Smooth muscle cell (in vitro differentiated cells): ENCODE data around the gene TRERF1. TPM values are rescaled to one million over a fixed set of nuclear protein-coding genes. Genes with fewer than 3 reads are reported as not detected.

ENCODE experiments used
- DNase-seq: peaks from one replicate; lab custom pipeline; 2025; ENCODE audit not compliant: unreplicated experiment; lab: John Stamatoyannopoulos, UW
- H2AFZ ChIP-seq: fragments of 200-600 bp; sonication (generic); 2 replicates; pipeline ENCODE4 v1.6.0; 2016; ENCODE audit warnings: antibody characterized with exemption, low read depth, mild to moderate bottlenecking
- H3F3A ChIP-seq: fragments of 200-600 bp; sonication (generic); 2 replicates; pipeline ENCODE4 v1.6.0; 2017; ENCODE audit warnings: antibody characterized with exemption, low read depth
- H3K27ac ChIP-seq: fragments of 200-600 bp; sonication (generic); 2 replicates; pipeline ENCODE4 v1.5.1; 2016; ENCODE audit warnings: low read depth, mild to moderate bottlenecking
- H3K27me3 ChIP-seq: fragments of 200-600 bp; sonication (generic); 2 replicates; pipeline ENCODE4 v1.6.1; 2016; ENCODE audit warnings: low read depth, mild to moderate bottlenecking
- H3K36me3 ChIP-seq: fragments of 200-600 bp; sonication (generic); 2 replicates; pipeline ENCODE4 v1.5.1; 2016; ENCODE audit warnings: low read depth
- H3K4me1 ChIP-seq: fragments of 200-600 bp; sonication (generic); 2 replicates; pipeline ENCODE4 v1.5.1; 2016; ENCODE audit warnings: low read depth
- H3K4me2 ChIP-seq: fragments of 200-600 bp; sonication (generic); 2 replicates; pipeline ENCODE4 v1.6.0; 2016; ENCODE audit warnings: mild to moderate bottlenecking
- H3K4me3 ChIP-seq: fragments of 200-600 bp; sonication (generic); 2 replicates; pipeline ENCODE4 v1.5.1; 2016; ENCODE audit warnings: mild to moderate bottlenecking
- H3K79me2 ChIP-seq: fragments of 200-600 bp; sonication (generic); 2 replicates; pipeline ENCODE4 v1.6.0; 2016; ENCODE audit warnings: low read depth, mild to moderate bottlenecking
- H3K9ac ChIP-seq: fragments of 200-600 bp; sonication (generic); 2 replicates; pipeline ENCODE4 v1.6.0; 2016; ENCODE audit warnings: low read depth
- H3K9me3 ChIP-seq: fragments of 200-600 bp; sonication (generic); replicated peaks from 2 replicates; pipeline ENCODE4 v1.5.1; 2016; ENCODE audit warnings: low read depth
- H4K20me1 ChIP-seq: fragments of 200-600 bp; sonication (generic); 2 replicates; pipeline ENCODE4 v1.6.0; 2016; ENCODE audit warnings: low read depth
- CTCF ChIP-seq: fragments of 200-600 bp; sonication (generic); IDR thresholded peaks from 2 replicates; pipeline ENCODE4 v1.5.1; 2017; ENCODE audit warnings: borderline replicate concordance, mild to moderate bottlenecking, antibody characterized with exemption; ENCODE audit not compliant: insufficient read depth, poor library complexity, severe bottlenecking
- WGBS: methylation state at CpG from one replicate; pipeline ENCODE4 v1.1.7; 2016; ENCODE audit warnings: low lambda C conversion rate; 5-methylcytosine and 5-hydroxymethylcytosine counted together
- polyA plus RNA-seq: library from polyadenylated mRNA; unstranded; fragments of >200 nt; fragmentation: Nextera tagmentation; extraction: Ambion mirVana; gene quantifications from 2 replicates; pipeline ENCODE4 v1.2.1, GENCODE V29; 2016
- total RNA-seq: library from RNA; depleted of rRNA; stranded (reverse); fragments of >200 nt; gene quantifications from 2 replicates; pipeline ENCODE4 v1.2.3, GENCODE V29; 2014

Gene TRERF1
- total and polyA plus RNA-seq, 2 experiments from 2014 or later = 3.5 to 5.3 TPM

- Histone ChIP-seq H4K20me1 (no peaks in the 10 kb centered on the region), H3K4me2 (peak overlapping the region; percentile 49), H3K4me3 (no peak overlapping the region), H2AFZ (no peak overlapping the region), H3K36me3 (no peaks in the 10 kb centered on the region), H3F3A (peaks cover 4% of the 10 kb centered on the region), H3K27me3 (no peaks in the 10 kb centered on the region), H3K79me2 (no peaks in the 10 kb centered on the region), H3K27ac (peak overlapping the region; percentile 57), H3K9me3 (no peaks in the 10 kb centered on the region), H3K4me1 (peaks cover 31% of the 10 kb centered on the region), H3K9ac (no peak overlapping the region)
- WGBS = 2% methylated on average over 5 of the region's 5 CpGs
- no peak for TF ChIP-seq CTCF
- DNase-seq = no peak
Measured at GRCh38 chr6:42404484-42404883, 47.2 kb downstream of the TRERF1 start.

- Histone ChIP-seq H4K20me1 (no peaks in the 10 kb centered on the region), H3K4me3 (no peak overlapping the region), H3K9me3 (no peaks in the 10 kb centered on the region), H3F3A (peaks cover 4% of the 10 kb centered on the region), H3K4me1 (peaks cover 31% of the 10 kb centered on the region), H3K4me2 (peak overlapping the region; percentile 49), H3K79me2 (no peaks in the 10 kb centered on the region), H3K27ac (peak overlapping the region; percentile 57), H3K27me3 (no peaks in the 10 kb centered on the region), H3K9ac (no peak overlapping the region), H3K36me3 (no peaks in the 10 kb centered on the region), H2AFZ (no peak overlapping the region)
- WGBS = 90% methylated on average over 5 of the region's 5 CpGs
- no peak for TF ChIP-seq CTCF
- DNase-seq = no peak
Measured at GRCh38 chr6:42403831-42404230, 47.9 kb downstream of the TRERF1 start.

GRCh38 chr6:42403421-42403820 lies 48.3 kb downstream of the TRERF1 start:
- Histone ChIP-seq H2AFZ (no peak overlapping the region), H3K9ac (no peak overlapping the region), H3K79me2 (no peaks in the 10 kb centered on the region), H3K27ac (no peak overlapping the region), H3K4me3 (no peak overlapping the region), H3K4me1 (peaks cover 31% of the 10 kb centered on the region), H4K20me1 (no peaks in the 10 kb centered on the region), H3K4me2 (no peak overlapping the region), H3F3A (peaks cover 4% of the 10 kb centered on the region), H3K27me3 (no peaks in the 10 kb centered on the region), H3K9me3 (no peaks in the 10 kb centered on the region), H3K36me3 (no peaks in the 10 kb centered on the region)
- WGBS = 81% methylated on average over 7 of the region's 7 CpGs
- no peak for DNase-seq
- TF ChIP-seq CTCF = no peak

GRCh38 chr6:42402184-42402583 lies 49.5 kb downstream of the TRERF1 start:
- 35% methylated on average over 5 of the region's 5 CpGs for WGBS
- H3F3A ChIP-seq = peaks cover 4% of the 10 kb centered on the region
- H2AFZ ChIP-seq = no peak overlapping the region
- no peaks in the 10 kb centered on the region for H3K9me3 ChIP-seq
- H3K27me3 ChIP-seq = no peaks in the 10 kb centered on the region
- no peak overlapping the region for H3K4me2 ChIP-seq
- H3K79me2 ChIP-seq = peaks cover 6% of the 10 kb centered on the region
- no peak overlapping the region for H3K27ac ChIP-seq
- H3K4me1 ChIP-seq = peaks cover 29% of the 10 kb centered on the region
- DNase-seq = no peak
- H4K20me1 ChIP-seq = no peaks in the 10 kb centered on the region
- H3K36me3 ChIP-seq = no peaks in the 10 kb centered on the region
- no peak overlapping the region for H3K4me3 ChIP-seq
- no peak overlapping the region for H3K9ac ChIP-seq
- TF ChIP-seq CTCF = no peak
